ENCODE data around the gene CAPN11.

DNA sequence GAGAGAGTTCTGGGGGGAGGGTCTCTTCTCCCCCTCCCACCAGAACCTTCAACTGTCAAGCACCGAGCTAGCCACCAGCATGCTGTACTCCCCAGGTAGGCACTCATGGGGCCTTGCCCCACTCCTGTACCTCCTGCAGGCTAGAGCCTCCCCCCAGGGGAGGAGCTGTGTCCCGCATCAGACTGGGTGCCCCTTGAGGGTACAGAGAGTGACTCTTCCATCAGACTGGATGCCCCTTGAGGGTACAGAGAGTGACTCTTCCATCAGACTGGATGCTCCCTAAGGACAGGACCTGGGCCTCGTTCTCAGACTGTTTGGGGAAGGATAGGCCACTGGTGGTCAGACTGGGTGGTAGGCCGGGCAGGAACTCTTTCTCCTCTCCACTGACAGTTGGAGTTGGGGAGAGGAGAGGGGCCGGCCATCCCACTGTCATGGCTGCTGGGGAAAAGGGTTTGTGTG lies at the start of gene CAPN11:
- TF ChIP-seq, protein P1, sequence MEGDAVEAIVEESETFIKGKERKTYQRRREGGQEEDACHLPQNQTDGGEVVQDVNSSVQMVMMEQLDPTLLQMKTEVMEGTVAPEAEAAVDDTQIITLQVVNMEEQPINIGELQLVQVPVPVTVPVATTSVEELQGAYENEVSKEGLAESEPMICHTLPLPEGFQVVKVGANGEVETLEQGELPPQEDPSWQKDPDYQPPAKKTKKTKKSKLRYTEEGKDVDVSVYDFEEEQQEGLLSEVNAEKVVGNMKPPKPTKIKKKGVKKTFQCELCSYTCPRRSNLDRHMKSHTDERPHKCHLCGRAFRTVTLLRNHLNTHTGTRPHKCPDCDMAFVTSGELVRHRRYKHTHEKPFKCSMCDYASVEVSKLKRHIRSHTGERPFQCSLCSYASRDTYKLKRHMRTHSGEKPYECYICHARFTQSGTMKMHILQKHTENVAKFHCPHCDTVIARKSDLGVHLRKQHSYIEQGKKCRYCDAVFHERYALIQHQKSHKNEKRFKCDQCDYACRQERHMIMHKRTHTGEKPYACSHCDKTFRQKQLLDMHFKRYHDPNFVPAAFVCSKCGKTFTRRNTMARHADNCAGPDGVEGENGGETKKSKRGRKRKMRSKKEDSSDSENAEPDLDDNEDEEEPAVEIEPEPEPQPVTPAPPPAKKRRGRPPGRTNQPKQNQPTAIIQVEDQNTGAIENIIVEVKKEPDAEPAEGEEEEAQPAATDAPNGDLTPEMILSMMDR (IDR thresholded peaks at IDR 0.05; ENCODE audit: extremely low read depth in 1 of 2, insufficient read depth in 1 of 2, low read depth in 1 of 2, low read length in 2 of 2), result no peak
- TF ChIP-seq EZH2 (IDR thresholded peaks at IDR 0.05; ENCODE audit: borderline replicate concordance, low read depth, low read length, severe bottlenecking), result no peak
- TF ChIP-seq JUN (IDR thresholded peaks at IDR 0.05; ENCODE audit: borderline replicate concordance, insufficient read depth, insufficient read length, low read depth), result no peak
- no peak for TF ChIP-seq POLR2A (IDR thresholded peaks at IDR 0.05; ENCODE audit: low read depth, low read length)
- TF ChIP-seq POLR2AphosphoS5 (IDR thresholded peaks at IDR 0.05; ENCODE audit: insufficient read depth, low read depth, low read length), result no peak
- TF ChIP-seq, protein P2, sequence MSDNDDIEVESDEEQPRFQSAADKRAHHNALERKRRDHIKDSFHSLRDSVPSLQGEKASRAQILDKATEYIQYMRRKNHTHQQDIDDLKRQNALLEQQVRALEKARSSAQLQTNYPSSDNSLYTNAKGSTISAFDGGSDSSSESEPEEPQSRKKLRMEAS (IDR thresholded peaks at IDR 0.05; ENCODE audit: insufficient read depth, insufficient read length), result no peak

Data from endothelial cell of umbilical vein (primary cell).